ENCODE data around the gene ARHGAP10. TPM values are rescaled to one million over a fixed set of nuclear protein-coding genes. Genes with fewer than 3 reads are reported as not detected.

ARHGAP10 gene
- total and polyA plus RNA-seq, 3 donors from 2014 or later, result 17.4 to 108 (median 83.5) TPM

GRCh38 chr4:148101235-148101634, 369.3 kb downstream of the ARHGAP10 start:
- H3K4me1 ChIP-seq, result no peaks in the 10 kb centered on the region
- WGBS, 2 donors, result 79 to 92% methylated on average over 3 of the region's 3 CpGs
- intact Hi-C loops (cut with DNase I; ENCODE audit: low total_unique reads), result no loop called here
- no peaks in the 10 kb centered on the region for H3K9me3 ChIP-seq
- no peaks in the 10 kb centered on the region for H3K36me3 ChIP-seq (ENCODE audit: low read depth, missing control alignments)
- H3K4me3 ChIP-seq, result no peak overlapping the region
- H3K27me3 ChIP-seq, result no peaks in the 10 kb centered on the region
- TF ChIP-seq, protein P1, sequence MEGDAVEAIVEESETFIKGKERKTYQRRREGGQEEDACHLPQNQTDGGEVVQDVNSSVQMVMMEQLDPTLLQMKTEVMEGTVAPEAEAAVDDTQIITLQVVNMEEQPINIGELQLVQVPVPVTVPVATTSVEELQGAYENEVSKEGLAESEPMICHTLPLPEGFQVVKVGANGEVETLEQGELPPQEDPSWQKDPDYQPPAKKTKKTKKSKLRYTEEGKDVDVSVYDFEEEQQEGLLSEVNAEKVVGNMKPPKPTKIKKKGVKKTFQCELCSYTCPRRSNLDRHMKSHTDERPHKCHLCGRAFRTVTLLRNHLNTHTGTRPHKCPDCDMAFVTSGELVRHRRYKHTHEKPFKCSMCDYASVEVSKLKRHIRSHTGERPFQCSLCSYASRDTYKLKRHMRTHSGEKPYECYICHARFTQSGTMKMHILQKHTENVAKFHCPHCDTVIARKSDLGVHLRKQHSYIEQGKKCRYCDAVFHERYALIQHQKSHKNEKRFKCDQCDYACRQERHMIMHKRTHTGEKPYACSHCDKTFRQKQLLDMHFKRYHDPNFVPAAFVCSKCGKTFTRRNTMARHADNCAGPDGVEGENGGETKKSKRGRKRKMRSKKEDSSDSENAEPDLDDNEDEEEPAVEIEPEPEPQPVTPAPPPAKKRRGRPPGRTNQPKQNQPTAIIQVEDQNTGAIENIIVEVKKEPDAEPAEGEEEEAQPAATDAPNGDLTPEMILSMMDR (IDR thresholded peaks at IDR 0.05), result no peak
- TF ChIP-seq POLR2A (IDR thresholded peaks at IDR 0.05), result no peak
- DNase-seq, result no peak
- H3K27ac ChIP-seq, result no peak overlapping the region

DNA sequence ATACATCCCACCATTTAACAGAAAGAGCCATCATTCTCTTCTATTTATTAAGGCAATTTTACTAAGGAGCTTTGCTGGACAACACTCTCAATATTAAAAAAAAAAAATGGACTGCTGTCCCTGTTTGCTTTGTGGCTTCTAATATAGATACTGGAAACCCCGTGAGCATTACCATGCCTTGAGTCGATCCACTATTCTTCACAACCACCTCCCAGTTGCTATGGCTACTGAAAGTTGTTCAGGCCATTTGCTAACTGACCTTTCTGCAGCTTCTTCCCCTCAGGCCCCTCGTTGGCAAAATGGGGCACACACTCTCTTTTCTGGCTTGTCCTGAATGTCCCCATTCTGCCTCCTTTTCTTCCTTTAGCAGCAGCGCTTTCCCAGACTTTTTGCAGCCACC, 369.9 kb downstream of the ARHGAP10 start:
- H3K27me3 ChIP-seq, result no peaks in the 10 kb centered on the region
- intact Hi-C loops (cut with DNase I; ENCODE audit: low total_unique reads), result no loop called here
- no peak overlapping the region for H3K4me3 ChIP-seq
- no peak for DNase-seq
- TF ChIP-seq POLR2A (IDR thresholded peaks at IDR 0.05), result no peak
- TF ChIP-seq, protein P1 (IDR thresholded peaks at IDR 0.05), result no peak
- no peaks in the 10 kb centered on the region for H3K4me1 ChIP-seq
- no peaks in the 10 kb centered on the region for H3K36me3 ChIP-seq (ENCODE audit: low read depth, missing control alignments)
- WGBS, 2 donors, result 61 to 71% methylated on average over 4 of the region's 4 CpGs
- H3K27ac ChIP-seq, result no peak overlapping the region
- H3K9me3 ChIP-seq, result no peaks in the 10 kb centered on the region

DNA sequence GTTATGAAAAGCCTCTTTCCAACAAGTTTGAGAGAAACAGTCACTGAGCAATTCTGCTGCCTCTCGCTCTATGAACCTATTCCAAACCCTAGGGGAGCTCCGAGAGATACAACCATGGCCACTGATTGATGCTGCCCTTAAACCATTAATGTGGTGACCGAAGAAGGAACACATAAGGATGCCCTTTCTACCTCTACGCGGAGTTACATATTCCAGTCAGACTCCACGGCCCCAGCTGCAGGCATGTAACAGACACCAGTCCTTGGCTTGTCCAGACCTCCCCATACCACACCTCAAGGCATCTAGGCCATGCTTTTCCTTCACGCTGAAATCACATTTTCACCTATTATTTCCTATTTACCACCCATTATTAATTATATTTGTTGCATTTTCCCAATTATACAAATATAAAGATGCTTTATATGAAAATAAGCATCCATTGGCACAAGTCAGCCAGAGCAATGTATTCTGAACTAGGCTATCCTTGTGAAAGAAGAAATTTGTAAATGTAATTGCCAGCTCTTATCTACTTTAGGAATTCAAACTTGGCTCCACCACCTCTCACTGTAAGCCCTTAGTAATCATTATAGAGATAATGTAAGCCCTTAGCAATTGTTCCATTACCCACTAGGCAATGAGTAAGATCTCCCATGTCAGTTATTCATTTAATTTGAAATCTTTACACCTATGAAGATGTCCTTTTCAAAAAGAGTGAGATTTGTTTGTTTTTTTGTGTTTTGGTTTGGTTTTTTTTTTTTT, 371.9 kb downstream of the ARHGAP10 start:
- Histone ChIP-seq H3K4me3 (no peak overlapping the region), H3K9me3 (no peaks in the 10 kb centered on the region), H3K36me3 (ENCODE audit: low read depth, missing control alignments) (no peaks in the 10 kb centered on the region), H3K27ac (no peak overlapping the region), H3K27me3 (no peaks in the 10 kb centered on the region), H3K4me1 (no peaks in the 10 kb centered on the region)
- TF ChIP-seq POLR2A (IDR thresholded peaks at IDR 0.05), result no peak
- TF ChIP-seq, protein P1 (IDR thresholded peaks at IDR 0.05), result no peak
- DNase-seq, result no peak
- intact Hi-C loops (cut with DNase I; ENCODE audit: low total_unique reads), result no loop called here
- WGBS, 2 donors, result 91 to 97% methylated on average over 7 of the region's 7 CpGs

- intact Hi-C loops (cut with DNase I; ENCODE audit: low total_unique reads), result no loop called here
- H3K9me3 ChIP-seq, result no peaks in the 10 kb centered on the region
- H3K36me3 ChIP-seq (ENCODE audit: low read depth, missing control alignments), result no peaks in the 10 kb centered on the region
- 88 to 96% methylated on average over 7 of the region's 7 CpGs for WGBS, 2 donors
- no peak for DNase-seq
- H3K27ac ChIP-seq, result no peak overlapping the region
- TF ChIP-seq POLR2A (IDR thresholded peaks at IDR 0.05), result no peak
- TF ChIP-seq, protein P1 (IDR thresholded peaks at IDR 0.05), result no peak
- no peaks in the 10 kb centered on the region for H3K27me3 ChIP-seq
- H3K4me1 ChIP-seq, result no peaks in the 10 kb centered on the region
- no peak overlapping the region for H3K4me3 ChIP-seq
Observed at GRCh38 chr4:148108766-148109165, 376.9 kb downstream of the ARHGAP10 start.

- no peaks in the 10 kb centered on the region for H3K27me3 ChIP-seq
- intact Hi-C loops (cut with DNase I; ENCODE audit: low total_unique reads), result no loop called here
- no peak overlapping the region for H3K4me3 ChIP-seq
- no peaks in the 10 kb centered on the region for H3K4me1 ChIP-seq
- DNase-seq, result no peak
- H3K36me3 ChIP-seq (ENCODE audit: low read depth, missing control alignments), result no peaks in the 10 kb centered on the region
- no peak overlapping the region for H3K27ac ChIP-seq
- no peak for TF ChIP-seq POLR2A (IDR thresholded peaks at IDR 0.05)
- TF ChIP-seq, protein P1 (IDR thresholded peaks at IDR 0.05), result no peak
- H3K9me3 ChIP-seq, result no peaks in the 10 kb centered on the region
- WGBS, 2 donors, result 94% methylated on average over 3 of the region's 3 CpGs
Observed at GRCh38 chr4:148109216-148109615, 377.3 kb downstream of the ARHGAP10 start.

Data from testis (tissue), 3 donors.